GM21360 (cell line): ENCODE results near the gene EIF3I.
A peak's percentile ranks its signal among the peaks of the same experiment; 100 is the strongest.
"Not testable (repeated sequence)": the region's sequence is repeated elsewhere in the genome, so short reads cannot be mapped to it uniquely, and the experiment has no call there.

Source experiments
- ATAC-seq: cut with Tn5 transposase; IDR thresholded peaks from one replicate; pipeline ENCODE4 v1.9.1; 2021; ENCODE audit warnings: mild to moderate bottlenecking, moderate library complexity; ENCODE audit not compliant: unreplicated experiment

EIF3I gene

GRCh38 chr1:32231843-32232432, 9.7 kb downstream of the EIF3I start:
- no peak for ATAC-seq

- ATAC-seq: no peak
Observed at GRCh38 chr1:32232558-32233304, 10.5 kb downstream of the EIF3I start.

- no peak for ATAC-seq
Observed at GRCh38 chr1:32234792-32235191, 12.6 kb downstream of the EIF3I start.

GRCh38 chr1:32239337-32239736, 17.1 kb downstream of the EIF3I start:
- no peak for ATAC-seq

- ATAC-seq: no peak
Observed at GRCh38 chr1:32239790-32240139, 17.6 kb downstream of the EIF3I start.

GRCh38 chr1:32240140-32240951, 18.1 kb downstream of the EIF3I start:
- no peak for ATAC-seq

- ATAC-seq: no peak
Observed at GRCh38 chr1:32241001-32241763, 19.0 kb downstream of the EIF3I start.

GRCh38 chr1:32242341-32242851, 20.2 kb downstream of the EIF3I start:
- no peak for ATAC-seq

GRCh38 chr1:32246888-32247273, 24.7 kb downstream of the EIF3I start, which contains the start of gene FAM167B:
TSS of gene FAM167B (plus strand) at chr1:32247222. CDS start at chr1:32247422, 200 bp downstream.
- ATAC-seq: no peak

- no peak for ATAC-seq
Observed at GRCh38 chr1:32247452-32247851, 25.2 kb downstream of the EIF3I start.

- peak; percentile 31 for ATAC-seq
Observed at GRCh38 chr1:32247983-32248889, 26.0 kb downstream of the EIF3I start.

- ATAC-seq: peak; percentile 38
Observed at GRCh38 chr1:32249831-32250525, 27.8 kb downstream of the EIF3I start.

- no peak for ATAC-seq
Observed at GRCh38 chr1:32250893-32251716, 28.9 kb downstream of the EIF3I start, which contains the start of gene LCK. TSS of gene LCK (plus strand) at chr1:32251265. CDS start at chr1:32274330, 23,065 bp downstream.

- ATAC-seq: no peak
Observed at GRCh38 chr1:32255072-32256071, 33.2 kb downstream of the EIF3I start.

- no peak for ATAC-seq
Observed at GRCh38 chr1:32256473-32257226, 34.4 kb downstream of the EIF3I start.

GRCh38 chr1:32257227-32257508, 35.0 kb downstream of the EIF3I start:
- ATAC-seq: no peak

- ATAC-seq: not testable (repeated sequence)
Observed at GRCh38 chr1:32263236-32263593, 41.0 kb downstream of the EIF3I start.
